WTC11 (cell line): ENCODE results near the gene CATSPERB.

ENCODE experiments used
- ESRRA ChIP-seq: sonication (generic); formaldehyde crosslinking; IDR thresholded peaks from 2 replicates; pipeline ENCODE4 v1.8.1; 2022; ENCODE audit warnings: mild to moderate bottlenecking, missing genetic modification reagents, borderline replicate concordance
- FOXJ3 ChIP-seq: sonication (generic); formaldehyde crosslinking; IDR thresholded peaks from 2 replicates; pipeline ENCODE4 v1.9.0; 2021; ENCODE audit warnings: missing genetic modification reagents, mild to moderate bottlenecking, borderline replicate concordance
- FOXK1 ChIP-seq: sonication (generic); formaldehyde crosslinking; IDR thresholded peaks from 2 replicates; pipeline ENCODE4 v1.8.0; 2022; ENCODE audit warnings: mild to moderate bottlenecking, moderate library complexity, missing genetic modification reagents
- JUN ChIP-seq: sonication (generic); formaldehyde crosslinking; IDR thresholded peaks from 2 replicates; pipeline ENCODE4 v1.8.0; 2023; ENCODE audit warnings: mild to moderate bottlenecking, missing genetic modification reagents
- KAT7 ChIP-seq: sonication (generic); formaldehyde crosslinking; IDR thresholded peaks from 2 replicates; pipeline ENCODE4 v1.8.1; 2023; ENCODE audit warnings: missing genetic modification reagents, mild to moderate bottlenecking, borderline replicate concordance
- NFYB ChIP-seq: sonication (generic); formaldehyde crosslinking; conservative IDR thresholded peaks from 2 replicates; pipeline ENCODE4 v1.8.0; 2022; ENCODE audit warnings: low read depth, missing genetic modification reagents
- SMAD3 ChIP-seq: sonication (generic); formaldehyde crosslinking; IDR thresholded peaks from 2 replicates; pipeline ENCODE4 v1.8.0; 2022; ENCODE audit warnings: missing genetic modification reagents, mild to moderate bottlenecking, borderline replicate concordance
- ZNF263 ChIP-seq: sonication (generic); formaldehyde crosslinking; IDR thresholded peaks from 2 replicates; pipeline ENCODE4 v1.8.1; 2022; ENCODE audit warnings: low read depth, mild to moderate bottlenecking, moderate library complexity, missing genetic modification reagents
- TF ChIP-seq, protein P1 (sequence below): fragments of 200-600 bp; IDR thresholded peaks from 2 replicates; pipeline ENCODE4 v1.8.0; 2022; ENCODE audit warnings: antibody characterized with exemption
- TF ChIP-seq, protein P2 (sequence below): sonication (generic); formaldehyde crosslinking; IDR thresholded peaks from 2 replicates; pipeline ENCODE4 v1.8.1; 2023; ENCODE audit warnings: mild to moderate bottlenecking, missing genetic modification reagents, moderate library complexity
- TF ChIP-seq, protein P3 (sequence below): sonication (generic); formaldehyde crosslinking; IDR thresholded peaks from 2 replicates; pipeline ENCODE4 v1.8.0; 2022; ENCODE audit warnings: mild to moderate bottlenecking, missing genetic modification reagents

DNA sequence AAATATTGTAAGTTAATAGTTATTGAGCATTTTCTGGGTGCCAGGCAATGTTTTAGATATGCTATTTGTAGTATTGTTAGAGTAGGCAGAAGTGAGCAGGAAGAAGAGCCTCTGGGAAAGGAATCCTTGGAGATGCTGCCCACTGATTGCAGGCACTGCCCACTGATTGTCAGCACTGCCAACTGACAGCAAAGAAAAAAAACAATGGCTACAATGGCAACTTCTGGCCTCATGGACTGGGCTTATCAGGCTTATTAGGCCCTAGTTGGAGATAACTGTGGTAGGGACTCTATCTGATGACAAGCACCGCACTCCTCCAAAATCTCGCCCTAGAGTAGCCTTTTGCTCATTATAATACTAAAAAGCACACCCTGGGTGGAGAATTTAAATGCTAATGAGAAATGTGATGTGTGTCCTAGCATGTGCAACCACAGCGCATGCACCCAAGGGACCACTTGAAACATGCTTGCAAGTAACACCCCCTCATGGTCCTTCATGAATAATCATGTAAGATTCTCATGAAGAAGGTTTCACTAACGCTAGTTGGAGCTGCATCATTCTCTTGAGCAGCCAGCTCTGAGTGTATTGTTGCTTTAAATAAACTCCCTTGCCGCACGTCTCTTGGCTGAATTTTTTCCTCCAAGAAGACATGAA is 118.3 kb downstream of the CATSPERB start:
- TF ChIP-seq, protein P1, sequence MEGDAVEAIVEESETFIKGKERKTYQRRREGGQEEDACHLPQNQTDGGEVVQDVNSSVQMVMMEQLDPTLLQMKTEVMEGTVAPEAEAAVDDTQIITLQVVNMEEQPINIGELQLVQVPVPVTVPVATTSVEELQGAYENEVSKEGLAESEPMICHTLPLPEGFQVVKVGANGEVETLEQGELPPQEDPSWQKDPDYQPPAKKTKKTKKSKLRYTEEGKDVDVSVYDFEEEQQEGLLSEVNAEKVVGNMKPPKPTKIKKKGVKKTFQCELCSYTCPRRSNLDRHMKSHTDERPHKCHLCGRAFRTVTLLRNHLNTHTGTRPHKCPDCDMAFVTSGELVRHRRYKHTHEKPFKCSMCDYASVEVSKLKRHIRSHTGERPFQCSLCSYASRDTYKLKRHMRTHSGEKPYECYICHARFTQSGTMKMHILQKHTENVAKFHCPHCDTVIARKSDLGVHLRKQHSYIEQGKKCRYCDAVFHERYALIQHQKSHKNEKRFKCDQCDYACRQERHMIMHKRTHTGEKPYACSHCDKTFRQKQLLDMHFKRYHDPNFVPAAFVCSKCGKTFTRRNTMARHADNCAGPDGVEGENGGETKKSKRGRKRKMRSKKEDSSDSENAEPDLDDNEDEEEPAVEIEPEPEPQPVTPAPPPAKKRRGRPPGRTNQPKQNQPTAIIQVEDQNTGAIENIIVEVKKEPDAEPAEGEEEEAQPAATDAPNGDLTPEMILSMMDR = no peak
- TF ChIP-seq FOXK1 = no peak
- TF ChIP-seq, protein P2, sequence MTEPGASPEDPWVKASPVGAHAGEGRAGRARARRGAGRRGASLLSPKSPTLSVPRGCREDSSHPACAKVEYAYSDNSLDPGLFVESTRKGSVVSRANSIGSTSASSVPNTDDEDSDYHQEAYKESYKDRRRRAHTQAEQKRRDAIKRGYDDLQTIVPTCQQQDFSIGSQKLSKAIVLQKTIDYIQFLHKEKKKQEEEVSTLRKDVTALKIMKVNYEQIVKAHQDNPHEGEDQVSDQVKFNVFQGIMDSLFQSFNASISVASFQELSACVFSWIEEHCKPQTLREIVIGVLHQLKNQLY (CRISPR knock-in tag) = no peak
- TF ChIP-seq, protein P3, sequence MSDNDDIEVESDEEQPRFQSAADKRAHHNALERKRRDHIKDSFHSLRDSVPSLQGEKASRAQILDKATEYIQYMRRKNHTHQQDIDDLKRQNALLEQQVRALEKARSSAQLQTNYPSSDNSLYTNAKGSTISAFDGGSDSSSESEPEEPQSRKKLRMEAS (CRISPR knock-in tag) = no peak
- no peak for TF ChIP-seq SMAD3 (CRISPR knock-in tag)
- no peak for TF ChIP-seq NFYB (CRISPR knock-in tag)
- TF ChIP-seq JUN = no peak
- no peak for TF ChIP-seq ESRRA (CRISPR knock-in tag)
- no peak for TF ChIP-seq FOXJ3 (CRISPR knock-in tag)
- no peak for TF ChIP-seq ZNF263 (CRISPR knock-in tag)
- TF ChIP-seq KAT7 (CRISPR knock-in tag) = no peak
